ENCODE results near the gene TEAD1. TPM values are rescaled to one million over a fixed set of nuclear protein-coding genes. Genes with fewer than 3 reads are reported as not detected.

The TEAD1 gene
- polyA plus RNA-seq, 2 of the 4 experiments (the other 2 are of a cell fraction) = 111 to 112 TPM

GRCh38 chr11:12770435-12770834 lies 96.2 kb downstream of the TEAD1 start (continued):
- TF ChIP-seq MYC (IDR thresholded peaks at IDR 0.05; ENCODE audit: borderline replicate concordance, low read length) (no peak), PBX3 (IDR thresholded peaks at IDR 0.05) (no peak), POLR2AphosphoS2 (conservative IDR thresholded peaks at IDR 0.05; ENCODE audit: low read length) (no peak), RAD21 (conservative IDR thresholded peaks at IDR 0.05 in 1 of 2, IDR thresholded peaks at IDR 0.05 in 1 of 2) (no peak), HDAC2 (IDR thresholded peaks at IDR 0.05) (no peak), GATA3 (IDR thresholded peaks at IDR 0.05; ENCODE audit: borderline replicate concordance) (no peak)

GRCh38 chr11:12770966-12771597 lies 96.9 kb downstream of the TEAD1 start:
- Histone ChIP-seq H3K9me3 (no peaks in the 10 kb centered on the region), H3K4me3 (no peak overlapping the region), H3K4me2 (peak overlapping the region; percentile 77), H3K4me1 (peaks cover 92% of the 10 kb centered on the region), H3K27ac (peak overlapping the region; percentile 86 to 92)
- ATAC-seq (no peak), DNase-seq (ENCODE audit: low read depth in 1 of 2, low spot score in 1 of 2) (no peak), FAIRE-seq (no peak)
- no peak for TF ChIP-seq RFX5 (IDR thresholded peaks at IDR 0.05)
- no peak for TF ChIP-seq ZFP36 (IDR thresholded peaks at IDR 0.05; ENCODE audit: borderline replicate concordance, partially characterized antibody)
- TF ChIP-seq MAX (IDR thresholded peaks at IDR 0.05) = no peak
- no peak for TF ChIP-seq MAZ (IDR thresholded peaks at IDR 0.05; ENCODE audit: borderline replicate concordance, low read depth, low read length)
- TF ChIP-seq ATOH8 (CRISPR knock-in tag; IDR thresholded peaks at IDR 0.05; ENCODE audit: low read depth) = no peak
- no peak for TF ChIP-seq HDAC2 (IDR thresholded peaks at IDR 0.05)
- no peak for TF ChIP-seq RARB (CRISPR knock-in tag; IDR thresholded peaks at IDR 0.05)
- TF ChIP-seq HOXA7 (CRISPR knock-in tag; IDR thresholded peaks at IDR 0.05) = no peak
- TF ChIP-seq BCL3 (IDR thresholded peaks at IDR 0.05) = no peak
- TF ChIP-seq SMC3 (IDR thresholded peaks at IDR 0.05) = no peak
- TF ChIP-seq CBX8 (IDR thresholded peaks at IDR 0.05) = no peak
- TF ChIP-seq ZNF302 (CRISPR knock-in tag; IDR thresholded peaks at IDR 0.05) = no peak
- no peak for TF ChIP-seq ESRRA (IDR thresholded peaks at IDR 0.05; ENCODE audit: borderline replicate concordance, low read length)
- TF ChIP-seq FOSB (CRISPR knock-in tag; IDR thresholded peaks at IDR 0.05) = no peak
- WGBS (ENCODE audit: missing lambda C conversion rate) = 94% methylated on average over 8 of the region's 8 CpGs
- POLR2A ChIA-PET = no interaction called here
- CTCF ChIA-PET = interaction anchor here (0.8 to 2.2 kb wide), 7 partner anchors 11 to 439 kb away, joined by 3 to 6 read pairs (median 4); no protein-coding TSS in a partner anchor

GRCh38 chr11:12771875-12772274 lies 97.7 kb downstream of the TEAD1 start:
- Histone ChIP-seq H3K4me3 (no peak overlapping the region), H3K27ac (peak overlapping the region; percentile 86 to 92; a peak in 5 of 6 replicates), H3K9me3 (no peaks in the 10 kb centered on the region), H3K4me2 (peak overlapping the region; percentile 77; the same call in 1 of the 3 replicates), H3K4me1 (peaks cover 87% of the 10 kb centered on the region)
- FAIRE-seq (no peak), DNase-seq (ENCODE audit: low read depth in 1 of 2, low spot score in 1 of 2) (no peak), ATAC-seq (no peak)
- 91% methylated on average over 2 of the region's 2 CpGs for WGBS (ENCODE audit: missing lambda C conversion rate)
- ChIA-PET POLR2A (no interaction called here), CTCF (interaction anchor here (1.8 to 2.2 kb wide), 4 partner anchors 11 to 122 kb away, joined by 4 to 7 read pairs (median 5); no protein-coding TSS in a partner anchor)
- TF ChIP-seq CHD4 (IDR thresholded peaks at IDR 0.05; ENCODE audit: borderline replicate concordance) (no peak), FOSB (CRISPR knock-in tag; IDR thresholded peaks at IDR 0.05) (no peak), NR3C1 (IDR thresholded peaks at IDR 0.05) (no peak), MYC (IDR thresholded peaks at IDR 0.05; ENCODE audit: borderline replicate concordance, low read length) (no peak), EHMT2 (IDR thresholded peaks at IDR 0.05; ENCODE audit: low read depth) (no peak), KDM1A (IDR thresholded peaks at IDR 0.05; ENCODE audit: low read depth) (no peak), RAD21 (conservative IDR thresholded peaks at IDR 0.05 in 1 of 2, IDR thresholded peaks at IDR 0.05 in 1 of 2) (no peak), CBX8 (IDR thresholded peaks at IDR 0.05) (no peak), TFCP2L1 (CRISPR knock-in tag; IDR thresholded peaks at IDR 0.05) (no peak), RARB (CRISPR knock-in tag; IDR thresholded peaks at IDR 0.05) (no peak), NFE2L2 (conservative IDR thresholded peaks at IDR 0.05; ENCODE audit: low read length) (no peak), ELK1 (IDR thresholded peaks at IDR 0.05; ENCODE audit: low read depth, low read length) (no peak), FOSL2 (IDR thresholded peaks at IDR 0.05) (no peak), FOSL2 (CRISPR knock-in tag; IDR thresholded peaks at IDR 0.05) (no peak), EHF (CRISPR knock-in tag; IDR thresholded peaks at IDR 0.05) (no peak), HDAC2 (IDR thresholded peaks at IDR 0.05) (no peak), PBX3 (IDR thresholded peaks at IDR 0.05) (no peak)

All from A549 (cell line).